ENCODE results near the gene DIP2B. TPM values are rescaled to one million over a fixed set of nuclear protein-coding genes. Genes with fewer than 3 reads are reported as not detected.

DIP2B gene
- polyA plus RNA-seq, 3 donors: 3.5 to 12.3 (median 6.5) TPM

GRCh38 chr12:50557421-50557820 is 52.6 kb downstream of the DIP2B start:
- no CpG with 5 or more reads among the region's 2 CpGs for WGBS (ENCODE audit: insufficient coverage)
- H3K9me3 Mint-ChIP-seq: no peaks in the 10 kb centered on the region
- no peak for TF ChIP-seq CTCF (IDR thresholded peaks at IDR 0.05)
- H3K4me2 ChIP-seq (replicated peaks; ENCODE audit: extremely low read depth, low read length, poor library complexity, severe bottlenecking): no peak overlapping the region
- H4K20me1 ChIP-seq (ENCODE audit: insufficient read depth, low read length): peaks cover 86% of the 10 kb centered on the region
- peak overlapping the region in 3 of 7 donors; percentile 73 to 80 (median 78) for H3K27ac Mint-ChIP-seq
- H3K4me3 ChIP-seq (replicated peaks in 1 of 3; ENCODE audit: low read depth in 2 of 3, low read length in 3 of 3): no peak overlapping the region
- peaks cover 0 to 9% of the 10 kb centered on the region in 2 donors for H3K36me3 ChIP-seq (replicated peaks in 1 of 2; ENCODE audit: control insufficient read depth in 1 of 2, insufficient read depth in 2 of 2, low read length in 2 of 2)
- H3K27ac ChIP-seq (ENCODE audit: low read depth in 1 of 2, low read length in 2 of 2): peak overlapping the region in 1 of 2 donors; percentile 36
- H3K27me3 Mint-ChIP-seq (ENCODE audit: low read depth in 3 of 3): no peaks in the 10 kb centered on the region
- H3K4me1 ChIP-seq (ENCODE audit: control insufficient read depth in 1 of 2, insufficient read depth in 2 of 2, low read length in 2 of 2): peaks cover 15 to 18% of the 10 kb centered on the region in 2 donors
- intact Hi-C loops (cut with micrococcal nuclease): no loop called here
- peaks cover 8 to 11% of the 10 kb centered on the region in 2 donors for H3K36me3 Mint-ChIP-seq
- H3K4me3 Mint-ChIP-seq: no peak overlapping the region
- no peaks in the 10 kb centered on the region for H3K9me3 ChIP-seq (replicated peaks in 1 of 2; ENCODE audit: control insufficient read depth in 1 of 2, insufficient read depth in 1 of 2, low read length in 2 of 2)
- DNase-seq: no peak
- H2AFZ ChIP-seq (ENCODE audit: insufficient read depth, low read depth, low read length, poor library complexity, severe bottlenecking): no peak overlapping the region
- H3K27me3 ChIP-seq (ENCODE audit: control insufficient read depth in 2 of 2, insufficient read depth in 2 of 2, low read length in 2 of 2): no peaks in the 10 kb centered on the region
- H3K9ac ChIP-seq (ENCODE audit: insufficient read depth, low read length, poor library complexity, severe bottlenecking): no peak overlapping the region
- peaks cover 32% of the 10 kb centered on the region for H3K4me1 Mint-ChIP-seq
- H3K79me2 ChIP-seq (ENCODE audit: insufficient read depth, low read length): peaks cover 95% of the 10 kb centered on the region

GRCh38 chr12:50558970-50559369 is 54.2 kb downstream of the DIP2B start:
- Mint-ChIP-seq H3K36me3 (peaks cover 4 to 8% of the 10 kb centered on the region in 2 donors), H3K4me3 (no peak overlapping the region), H3K27ac (peak overlapping the region in 2 of 7 donors; percentile 9 to 12), H3K4me1 (peaks cover 37% of the 10 kb centered on the region), H3K27me3 (ENCODE audit: low read depth in 3 of 3) (no peaks in the 10 kb centered on the region), H3K9me3 (peaks cover 0 to 3% (median 0%) of the 10 kb centered on the region in 7 donors)
- Histone ChIP-seq H3K9ac (ENCODE audit: insufficient read depth, low read length, poor library complexity, severe bottlenecking) (no peak overlapping the region), H3K27me3 (ENCODE audit: control insufficient read depth in 2 of 2, insufficient read depth in 2 of 2, low read length in 2 of 2) (no peaks in the 10 kb centered on the region), H3K4me3 (replicated peaks in 1 of 3; ENCODE audit: low read depth in 2 of 3, low read length in 3 of 3) (no peak overlapping the region), H3K4me1 (ENCODE audit: control insufficient read depth in 1 of 2, insufficient read depth in 2 of 2, low read length in 2 of 2) (peaks cover 21 to 26% of the 10 kb centered on the region in 2 donors), H4K20me1 (ENCODE audit: insufficient read depth, low read length) (peaks cover 88% of the 10 kb centered on the region), H3K4me2 (replicated peaks; ENCODE audit: extremely low read depth, low read length, poor library complexity, severe bottlenecking) (no peak overlapping the region), H3K27ac (ENCODE audit: low read depth in 1 of 2, low read length in 2 of 2) (peak overlapping the region in 1 of 2 donors; percentile 46), H3K36me3 (replicated peaks in 1 of 2; ENCODE audit: control insufficient read depth in 1 of 2, insufficient read depth in 2 of 2, low read length in 2 of 2) (peaks cover 0 to 9% of the 10 kb centered on the region in 2 donors), H3K79me2 (ENCODE audit: insufficient read depth, low read length) (peaks cover 97% of the 10 kb centered on the region), H2AFZ (ENCODE audit: insufficient read depth, low read depth, low read length, poor library complexity, severe bottlenecking) (no peak overlapping the region), H3K9me3 (replicated peaks in 1 of 2; ENCODE audit: control insufficient read depth in 1 of 2, insufficient read depth in 1 of 2, low read length in 2 of 2) (no peaks in the 10 kb centered on the region)
- intact Hi-C loops (cut with micrococcal nuclease): no loop called here
- no peak for TF ChIP-seq CTCF (IDR thresholded peaks at IDR 0.05)
- no CpG with 5 or more reads among the region's 1 CpG for WGBS (ENCODE audit: insufficient coverage)
- DNase-seq: no peak

All from CD14-positive monocyte (primary cell).